Activated CD8-positive, alpha-beta memory T cell treated with anti-CD3 and anti-CD28 coated beads, Interleukin-2, amount 50 U/mL, for 4 hours (primary cell): Measurements from ENCODE around the gene COX6B1.
"Not testable (repeated sequence)": the region's sequence is repeated elsewhere in the genome, so short reads cannot be mapped to it uniquely, and the experiment has no call there.

Experiments
- DNase-seq: peaks from one replicate; pipeline ENCODE4 v3.0.0-alpha.2; 2020

The COX6B1 gene

DNA sequence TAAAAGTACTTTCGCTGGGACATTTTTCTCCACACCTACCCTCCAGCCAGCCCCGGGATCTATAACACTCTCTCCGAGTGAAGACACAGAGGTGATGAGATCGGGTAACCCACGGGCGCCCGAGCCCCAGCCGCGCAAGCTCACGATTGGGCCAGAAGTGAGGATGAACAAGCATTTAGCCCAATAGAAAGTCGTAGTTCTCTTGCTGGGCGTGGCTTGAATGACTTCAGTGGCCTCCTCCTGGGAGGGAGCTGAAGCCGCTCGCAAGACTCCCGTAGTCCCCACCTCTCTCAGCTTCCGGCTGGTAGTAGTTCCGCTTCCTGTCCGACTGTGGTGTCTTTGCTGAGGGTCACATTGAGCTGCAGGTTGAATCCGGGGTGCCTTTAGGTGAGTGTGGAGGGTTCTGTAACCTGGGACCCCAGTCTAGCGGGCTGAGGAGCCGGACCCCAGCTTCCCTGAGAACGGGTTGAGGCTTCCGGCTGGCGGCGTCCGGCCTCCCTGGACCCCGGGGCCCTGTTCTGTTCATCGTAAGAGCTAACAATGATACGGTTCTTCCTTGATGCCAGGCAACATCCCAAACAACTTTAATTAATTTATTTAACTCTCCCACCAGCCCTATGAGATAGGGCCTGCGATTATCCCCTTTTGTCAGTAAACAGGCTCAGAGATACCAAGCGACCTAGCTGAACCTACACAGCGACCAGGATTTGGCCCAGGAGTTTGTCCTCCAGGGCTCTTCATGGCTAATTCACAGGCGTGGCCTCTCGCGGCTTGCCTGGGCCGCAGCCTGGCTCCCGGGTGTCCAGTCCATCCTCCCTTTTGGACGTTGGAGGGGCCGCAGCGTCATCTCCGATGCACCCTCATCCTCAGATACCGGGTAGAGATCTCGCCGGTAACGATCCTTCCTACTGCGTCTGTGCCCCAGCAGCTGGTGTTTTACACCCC lies at the start of gene COX6B1:
Gene COX6B1 (plus strand): TSS at position 307 of the 945 bp plus-strand sequence. CDS start 2,921 bp downstream, outside the sequence.
- DNase-seq: peak; percentile 87

DNA sequence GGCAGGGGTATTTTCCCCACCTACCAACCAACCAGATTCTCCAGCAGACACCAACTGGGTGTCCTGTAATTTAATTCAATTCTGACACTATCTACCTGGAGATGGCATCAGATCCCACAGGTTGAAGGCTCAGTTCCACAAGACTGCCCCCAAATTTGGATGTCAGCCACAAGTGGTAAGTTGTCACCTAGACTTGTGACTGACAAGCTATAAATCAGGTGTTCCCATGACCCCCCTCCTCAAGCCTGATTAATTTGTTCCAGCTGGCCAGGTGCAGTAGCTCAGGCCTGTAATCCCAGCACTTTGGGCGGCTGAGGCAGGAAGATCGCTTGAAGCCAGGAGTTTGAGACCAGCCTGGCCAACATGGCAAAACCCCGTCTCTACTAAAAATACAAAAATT lies 46.2 kb upstream of the COX6B1 start:
- no peak for DNase-seq

- not testable (repeated sequence) for DNase-seq
Measured at GRCh38 chr19:35604436-35604835, 43.7 kb upstream of the COX6B1 start.

DNA sequence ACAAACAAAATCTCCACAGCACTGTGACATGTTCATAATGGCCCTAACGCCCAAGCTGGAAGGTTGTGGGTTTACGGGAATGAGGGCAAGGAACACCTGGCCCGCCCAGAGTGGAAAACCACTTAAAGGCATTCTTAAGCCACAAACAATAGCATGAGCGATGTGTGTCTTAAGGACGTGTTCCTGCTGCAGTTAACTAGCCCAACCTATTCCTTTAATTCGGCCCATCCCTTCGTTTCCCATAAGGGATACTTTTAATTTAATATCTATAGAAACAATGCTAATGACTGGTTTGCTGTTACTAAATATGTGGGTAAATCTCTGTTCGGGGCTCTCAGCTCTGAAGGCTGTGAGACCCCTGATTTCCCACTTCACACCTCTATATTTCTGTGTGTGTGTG lies 41.0 kb upstream of the COX6B1 start:
- not testable (repeated sequence) for DNase-seq

- no peak for DNase-seq
Measured at GRCh38 chr19:35607661-35608060, 40.5 kb upstream of the COX6B1 start.

DNA sequence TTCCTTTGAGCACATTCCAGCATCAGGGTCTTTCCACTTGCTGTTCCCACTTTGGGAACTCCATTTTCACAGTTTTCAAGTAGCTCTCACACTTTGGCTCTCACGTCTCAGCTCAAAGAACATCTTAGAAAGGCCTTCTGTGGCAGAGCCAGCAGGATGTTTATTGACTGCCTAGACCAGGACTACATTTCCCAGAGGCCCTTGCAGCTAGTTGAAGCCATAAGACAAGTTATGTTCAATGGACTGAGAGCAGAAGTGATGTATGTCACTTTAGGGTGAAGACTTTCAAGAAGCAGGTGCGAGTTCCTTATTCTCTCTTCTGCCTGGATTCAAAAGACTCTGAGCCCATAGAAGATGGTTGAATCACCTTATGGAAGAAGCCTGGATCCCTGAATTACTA lies 39.9 kb upstream of the COX6B1 start:
- no peak for DNase-seq

DNA sequence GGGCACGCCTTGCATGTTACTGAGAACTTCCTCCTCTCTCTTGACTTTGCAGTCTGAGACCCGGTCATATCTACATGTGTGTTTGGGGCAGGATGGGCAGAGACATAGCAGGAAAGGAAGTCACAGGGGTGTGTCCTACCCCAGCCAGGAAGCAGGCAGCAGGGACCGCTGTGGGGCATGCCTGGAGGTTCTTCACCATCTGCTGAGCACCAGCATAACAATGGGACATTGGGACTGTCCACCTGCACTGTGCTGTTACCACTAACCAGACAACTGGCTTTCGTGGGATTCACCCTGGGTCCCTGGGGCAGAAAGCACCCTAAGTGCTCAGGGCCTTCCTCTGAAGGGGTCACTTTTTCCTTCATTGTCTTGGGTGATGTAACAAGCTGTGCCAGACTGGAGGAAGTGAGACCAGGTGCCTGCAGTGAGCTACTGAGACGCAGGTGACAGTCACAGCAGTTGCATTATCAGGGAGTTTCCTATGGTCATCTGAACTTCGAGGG lies 38.2 kb upstream of the COX6B1 start:
- no peak for DNase-seq

DNA sequence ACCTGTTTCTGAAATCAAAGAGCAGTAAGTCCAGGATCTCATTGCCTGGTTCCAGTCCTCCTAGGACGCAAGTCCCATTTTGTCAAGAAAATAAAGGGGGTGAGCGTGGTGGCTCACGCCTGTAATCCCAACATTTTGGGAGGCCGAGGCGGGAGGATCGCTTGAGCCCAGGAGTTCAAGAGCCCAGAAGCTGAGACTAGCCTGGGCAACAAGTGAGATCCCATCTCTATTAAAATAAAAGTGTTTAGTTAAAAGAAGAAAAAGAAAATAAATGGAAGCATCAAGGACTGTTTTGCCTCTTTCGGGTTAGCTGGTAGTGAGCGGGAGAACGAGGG lies 35.9 kb upstream of the COX6B1 start:
- no peak for DNase-seq

DNA sequence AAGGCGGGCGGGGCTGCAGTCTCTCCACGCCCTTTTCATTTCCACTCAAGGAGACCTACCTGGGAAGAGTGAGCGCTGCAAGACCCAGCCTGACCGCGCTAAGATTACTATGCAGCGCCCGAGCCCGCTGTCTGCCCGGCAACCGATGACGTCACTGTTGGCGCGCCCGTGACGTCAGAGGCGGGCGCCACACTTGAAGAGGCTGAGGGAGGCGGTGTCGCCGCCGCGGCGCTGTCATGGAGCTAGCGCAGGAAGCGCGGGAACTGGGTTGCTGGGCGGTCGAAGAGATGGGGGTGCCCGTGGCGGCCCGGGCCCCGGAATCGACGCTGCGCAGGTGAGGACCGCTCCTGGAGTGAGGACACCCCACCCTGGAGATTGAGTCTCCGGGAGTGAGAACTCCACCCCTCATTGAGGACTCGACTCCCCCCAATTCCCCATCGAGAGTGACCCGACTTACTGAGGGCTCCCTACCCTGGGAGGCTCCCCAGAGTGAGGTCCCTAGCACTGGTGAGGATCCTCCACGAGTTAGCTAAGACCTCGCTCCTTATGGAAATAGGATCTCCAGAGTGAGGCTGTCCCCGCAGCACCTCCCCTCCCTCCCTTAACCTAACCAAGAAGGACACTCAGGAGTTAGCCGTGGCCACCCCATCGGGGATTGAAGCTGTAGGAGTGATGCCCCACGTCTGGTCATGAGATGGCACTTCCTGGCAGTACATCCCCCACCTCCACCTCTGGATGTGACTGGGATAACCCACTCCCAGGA lies 35.4 kb upstream of the COX6B1 start, which contains the start of gene HAUS5:
Gene HAUS5 (plus strand): TSS at position 177 of the 763 bp plus-strand sequence. CDS start 60 bp downstream, at position 237.
- DNase-seq: peak; percentile 97

- no peak for DNase-seq
Measured at GRCh38 chr19:35613574-35613973, 34.5 kb upstream of the COX6B1 start.

GRCh38 chr19:35615036-35615435 lies 33.1 kb upstream of the COX6B1 start:
- DNase-seq: no peak

GRCh38 chr19:35618857-35619256 lies 29.3 kb upstream of the COX6B1 start:
- DNase-seq: no peak

DNA sequence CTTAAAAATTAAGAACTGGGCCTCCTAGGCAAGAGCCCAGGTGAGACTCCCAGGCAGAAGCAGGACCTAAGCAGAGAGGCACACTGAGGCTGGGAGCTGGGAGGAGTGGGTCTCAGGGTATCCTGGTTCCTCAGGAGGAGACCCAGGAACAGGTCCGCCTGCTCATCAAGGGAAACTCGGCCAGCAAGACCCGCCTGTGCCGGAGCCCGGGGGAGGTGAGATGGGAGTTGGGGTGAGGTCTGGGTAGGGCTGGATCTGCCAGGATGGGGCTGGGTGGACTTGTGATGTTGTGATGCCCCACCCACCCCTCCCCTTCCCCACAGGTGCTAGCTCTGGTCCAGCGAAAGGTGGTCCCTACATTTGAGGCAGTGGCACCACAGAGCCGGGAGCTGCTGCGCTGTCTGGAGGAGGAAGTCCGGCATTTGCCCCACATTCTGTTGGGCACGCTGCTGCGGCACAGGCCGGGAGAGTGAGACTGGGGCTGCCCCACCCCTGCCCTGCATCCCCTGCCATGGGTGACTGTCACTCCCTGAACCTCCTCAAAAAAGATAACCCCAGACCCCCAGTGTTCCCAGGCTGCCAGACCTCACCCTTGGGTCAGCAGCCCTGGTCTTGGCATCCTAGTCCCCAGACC lies 28.7 kb upstream of the COX6B1 start:
- DNase-seq: no peak

DNA sequence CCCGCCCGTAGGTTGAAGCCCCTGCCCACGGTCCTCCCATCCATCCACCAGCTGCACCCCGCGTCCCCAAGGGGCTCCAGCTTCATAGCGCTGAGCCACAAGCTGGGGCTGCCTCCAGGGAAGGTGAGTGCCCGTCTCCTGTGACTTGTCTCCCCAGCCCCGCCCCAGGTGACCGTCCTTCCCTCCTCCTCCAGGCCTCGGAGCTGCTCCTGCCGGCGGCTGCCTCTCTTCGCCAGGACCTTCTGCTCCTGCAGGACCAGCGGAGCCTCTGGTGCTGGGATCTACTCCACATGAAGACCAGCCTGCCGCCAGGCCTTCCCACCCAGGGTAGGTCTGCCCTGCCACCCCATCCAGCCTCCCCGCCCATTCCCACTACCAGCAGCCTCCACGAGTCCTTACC lies 28.1 kb upstream of the COX6B1 start:
- DNase-seq: no peak

GRCh38 chr19:35621708-35622107 lies 26.4 kb upstream of the COX6B1 start:
- DNase-seq: no peak

DNA sequence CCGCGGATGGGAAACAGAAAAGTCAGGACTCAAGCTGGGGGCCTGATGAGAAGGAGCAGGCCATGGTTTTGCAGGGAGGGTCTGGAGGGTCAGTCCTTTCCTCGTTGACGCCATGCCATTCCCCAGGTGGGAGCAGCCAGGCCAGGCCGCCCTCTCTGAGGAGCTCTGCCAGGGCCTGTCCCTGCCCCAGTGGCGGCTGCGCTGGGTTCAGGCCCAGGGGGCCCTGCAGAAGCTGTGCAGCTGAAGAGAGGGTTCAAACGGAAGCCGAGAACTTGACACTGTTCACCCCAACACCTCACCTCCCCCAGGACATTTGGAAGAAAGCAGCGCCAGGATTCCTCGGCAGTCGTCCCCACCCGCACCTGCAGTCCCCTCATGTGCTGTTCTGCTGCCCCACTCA lies 25.4 kb upstream of the COX6B1 start:
- DNase-seq: no peak

DNA sequence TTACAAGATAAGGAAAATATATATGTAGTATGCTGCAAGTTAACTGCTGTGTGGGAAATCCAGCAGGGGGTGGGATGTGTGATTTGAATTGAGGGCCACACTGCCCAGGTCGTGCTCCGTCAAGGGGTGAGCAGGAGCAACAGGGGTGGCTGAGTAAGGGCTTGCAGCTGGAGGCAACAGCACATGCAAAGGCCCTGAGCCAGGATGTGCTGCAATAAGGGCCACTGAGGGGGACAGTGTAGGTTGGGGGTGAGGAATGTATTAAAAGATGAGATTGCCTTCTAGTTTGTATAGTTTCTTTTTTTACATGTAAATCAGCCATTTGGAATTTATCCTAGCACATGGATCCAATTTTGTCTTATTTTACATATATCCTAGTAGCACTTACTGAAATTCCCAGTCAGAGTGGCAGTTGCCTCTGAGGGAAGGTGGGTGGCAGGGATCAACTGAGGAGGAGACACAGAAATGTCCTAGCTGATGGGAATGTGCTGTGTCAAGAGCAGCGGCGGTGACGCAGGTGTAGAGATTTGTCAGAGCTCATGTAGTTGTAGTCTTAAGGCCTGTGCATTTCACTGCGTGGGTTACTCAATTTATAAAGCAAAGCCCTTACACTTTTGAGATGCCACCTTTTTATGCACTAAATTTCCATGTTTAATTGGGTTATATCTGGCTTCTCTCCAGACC lies 24.7 kb upstream of the COX6B1 start:
- DNase-seq: no peak

DNA sequence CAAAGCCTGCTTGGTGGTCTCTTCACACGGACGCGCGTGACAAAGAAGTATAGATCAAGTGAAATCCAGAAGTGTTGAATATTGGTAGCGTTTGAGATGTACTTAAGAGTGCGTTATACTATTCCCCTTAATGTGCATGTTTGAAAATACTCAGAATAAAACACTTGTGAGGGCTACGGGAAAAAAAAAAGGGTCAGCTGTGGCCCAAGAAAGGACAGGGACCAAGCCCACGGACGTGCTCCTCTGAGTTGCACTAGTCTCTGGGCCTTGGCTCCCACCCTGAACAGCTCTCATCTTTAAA lies 19.9 kb upstream of the COX6B1 start:
- no peak for DNase-seq

DNA sequence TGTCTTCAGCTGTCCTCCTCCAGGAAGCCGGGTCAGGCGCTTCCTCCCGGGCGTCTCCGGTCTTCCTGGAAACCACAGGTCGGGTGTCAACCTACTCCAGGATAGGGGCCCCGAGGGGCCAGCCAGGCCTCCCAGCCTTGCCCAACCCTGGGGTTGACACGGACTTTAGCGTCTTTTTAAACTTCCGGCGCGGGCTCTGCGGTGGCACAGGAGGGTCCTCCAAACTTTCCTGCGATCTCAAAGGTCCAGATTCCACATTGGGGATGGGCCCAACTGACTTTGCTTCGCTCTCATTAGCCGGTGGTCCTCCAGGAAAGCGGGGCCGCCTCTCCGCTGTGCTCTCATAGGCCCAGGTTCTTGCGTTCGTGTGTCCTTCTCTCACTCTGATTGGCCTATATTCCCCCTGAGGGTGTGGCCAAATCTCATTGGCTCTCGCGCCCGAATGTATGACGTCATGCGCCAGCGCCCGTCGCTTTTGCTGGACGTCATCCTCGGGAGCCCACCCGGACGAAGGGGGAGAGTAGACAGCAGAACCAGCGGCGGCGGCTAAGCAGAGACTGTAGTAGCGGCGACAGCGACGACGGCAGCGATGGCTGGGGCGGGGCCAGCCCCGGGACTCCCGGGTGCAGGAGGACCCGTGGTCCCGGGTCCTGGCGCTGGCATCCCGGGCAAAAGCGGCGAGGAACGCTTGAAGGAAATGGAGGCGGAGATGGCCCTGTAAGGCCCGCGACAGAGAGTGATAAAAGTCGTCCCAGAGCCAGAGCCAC lies 19.4 kb upstream of the COX6B1 start, which contains the start of gene RBM42:
Gene RBM42 (plus strand): TSS at position 472 of the 767 bp plus-strand sequence. CDS start 118 bp downstream, at position 590.
- peak; percentile 98 for DNase-seq

- no peak for DNase-seq
Measured at GRCh38 chr19:35629332-35629633, 18.8 kb upstream of the COX6B1 start.

DNA sequence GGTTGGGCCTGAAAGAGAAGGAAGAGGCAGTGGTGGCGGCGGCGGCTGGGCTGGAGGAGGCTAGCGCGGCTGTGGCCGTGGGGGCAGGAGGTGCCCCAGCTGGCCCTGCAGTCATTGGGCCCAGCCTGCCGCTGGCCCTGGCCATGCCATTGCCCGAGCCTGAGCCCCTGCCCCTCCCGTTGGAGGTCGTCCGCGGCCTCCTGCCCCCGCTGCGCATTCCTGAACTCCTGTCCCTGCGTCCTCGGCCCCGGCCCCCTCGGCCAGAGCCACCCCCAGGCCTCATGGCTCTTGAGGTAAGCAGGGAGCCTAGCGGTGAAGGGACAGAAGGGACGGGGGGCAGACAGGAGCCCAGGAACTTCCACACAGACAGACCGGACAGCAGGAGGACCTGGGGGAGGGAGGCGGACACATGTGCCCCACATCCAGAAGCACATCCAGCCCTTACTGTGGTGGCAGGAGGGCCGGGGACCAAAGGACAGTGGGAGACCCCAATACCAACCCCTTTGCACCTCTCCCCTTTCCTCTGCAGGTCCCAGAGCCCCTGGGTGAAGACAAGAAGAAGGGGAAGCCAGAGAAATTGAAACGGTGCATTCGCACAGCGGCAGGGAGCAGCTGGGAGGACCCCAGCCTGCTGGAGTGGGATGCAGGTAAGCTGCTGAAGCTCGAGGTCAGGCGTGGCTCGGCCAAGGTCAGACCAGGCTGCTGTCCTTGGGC lies 14.2 kb upstream of the COX6B1 start:
- no peak for DNase-seq
